ENCODE data around the gene MYOZ2.

The MYOZ2 gene

DNA sequence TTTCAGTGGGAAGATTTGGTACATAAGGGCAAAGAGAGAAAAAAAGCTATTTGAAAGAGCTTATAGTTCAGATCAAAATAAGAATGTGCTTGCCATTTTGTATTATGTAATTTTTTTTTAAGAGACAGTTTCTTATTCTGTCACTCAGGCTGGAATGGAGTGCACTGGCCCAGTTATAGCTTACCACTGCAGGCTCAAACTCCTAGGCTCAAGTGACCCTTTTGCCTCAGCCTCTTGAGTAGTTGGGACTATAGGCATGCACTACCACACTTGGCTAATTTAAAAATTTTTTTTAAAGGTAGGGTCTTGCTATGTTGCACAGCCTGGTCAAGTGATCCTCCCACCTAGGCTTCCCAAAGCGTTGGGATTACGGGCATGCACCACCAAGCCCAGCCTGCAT is 54.7 kb downstream of the MYOZ2 start:
- no peaks in the 10 kb centered on the region for H3K9me3 ChIP-seq (ENCODE audit: control insufficient read depth, insufficient read depth, low read length)
- no peaks in the 10 kb centered on the region for H3K36me3 ChIP-seq (ENCODE audit: insufficient read depth, low read length)
- H3K9ac ChIP-seq (ENCODE audit: low read depth, low read length) = no peak overlapping the region
- no peaks in the 10 kb centered on the region for H3K4me1 ChIP-seq (ENCODE audit: insufficient read depth, low read length)

DNA sequence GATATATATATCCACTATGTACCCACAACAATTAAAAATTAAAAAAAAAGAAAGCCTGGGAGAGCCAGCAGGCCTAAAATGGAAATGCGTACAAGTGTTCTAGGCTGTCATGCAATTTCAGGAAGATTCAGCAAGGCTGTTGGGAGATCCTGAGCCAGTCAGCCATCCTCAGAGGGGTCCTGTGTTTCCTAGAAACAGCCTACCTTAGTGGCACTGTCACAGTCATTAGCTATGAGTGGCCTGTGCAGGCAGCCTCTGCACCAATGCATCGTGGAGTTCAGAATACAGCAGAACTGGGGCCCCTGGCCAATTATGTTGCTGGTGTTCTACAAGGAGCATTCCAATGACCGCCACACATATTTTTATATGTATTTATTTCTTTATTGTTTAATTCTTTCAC is 55.9 kb downstream of the MYOZ2 start:
- Histone ChIP-seq H3K9ac (ENCODE audit: low read depth, low read length) (no peak overlapping the region), H3K36me3 (ENCODE audit: insufficient read depth, low read length) (no peaks in the 10 kb centered on the region), H3K9me3 (ENCODE audit: control insufficient read depth, insufficient read depth, low read length) (no peaks in the 10 kb centered on the region), H3K4me1 (ENCODE audit: insufficient read depth, low read length) (no peaks in the 10 kb centered on the region)

DNA sequence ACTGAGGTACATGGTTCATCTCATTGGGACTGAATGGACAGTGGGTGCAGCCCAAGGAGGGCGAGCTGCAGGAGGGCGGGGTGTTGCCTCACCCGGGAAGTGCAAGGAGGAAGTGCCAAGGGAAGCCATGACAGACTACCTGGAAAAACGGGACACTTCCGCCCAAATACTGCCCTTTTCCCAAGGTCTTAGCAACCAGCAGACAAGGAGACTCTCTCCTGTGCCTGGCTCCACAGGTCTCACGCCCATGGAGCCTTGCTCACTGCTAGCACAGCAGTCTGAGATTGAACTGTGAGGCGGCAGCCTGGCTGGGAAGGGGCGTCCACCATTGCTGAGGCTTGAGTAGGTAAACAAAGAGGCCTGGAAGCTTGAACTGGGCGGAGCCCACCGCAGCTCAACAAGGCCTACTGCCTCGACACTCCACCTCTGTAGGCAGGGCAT is 62.2 kb downstream of the MYOZ2 start:
- Histone ChIP-seq H3K36me3 (ENCODE audit: insufficient read depth, low read length) (no peaks in the 10 kb centered on the region), H3K9ac (ENCODE audit: low read depth, low read length) (no peak overlapping the region), H3K4me1 (ENCODE audit: insufficient read depth, low read length) (no peaks in the 10 kb centered on the region), H3K9me3 (ENCODE audit: control insufficient read depth, insufficient read depth, low read length) (no peaks in the 10 kb centered on the region)

DNA sequence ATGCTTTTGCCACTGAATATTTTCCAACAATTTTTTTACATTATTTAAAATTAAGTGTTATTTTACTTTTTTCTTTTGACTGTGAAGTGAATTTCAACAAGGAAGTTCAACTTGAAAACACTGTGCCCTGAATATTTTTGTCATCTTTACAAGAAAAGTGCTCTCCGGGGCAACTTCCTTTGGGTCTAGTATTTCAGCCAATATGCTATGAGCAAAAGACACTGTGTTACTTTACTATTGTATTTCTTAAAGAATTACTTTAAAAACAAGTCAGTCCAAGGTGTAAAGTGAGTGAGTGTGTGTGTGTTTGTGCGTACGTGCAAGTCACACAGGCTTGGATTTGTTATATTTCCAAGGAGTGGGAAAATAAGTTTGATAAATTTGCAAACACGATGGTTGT is 69.3 kb downstream of the MYOZ2 start:
- Histone ChIP-seq H3K9ac (ENCODE audit: low read depth, low read length) (no peak overlapping the region), H3K4me1 (ENCODE audit: insufficient read depth, low read length) (peaks cover 39% of the 10 kb centered on the region), H3K9me3 (ENCODE audit: control insufficient read depth, insufficient read depth, low read length) (no peaks in the 10 kb centered on the region), H3K36me3 (ENCODE audit: insufficient read depth, low read length) (no peaks in the 10 kb centered on the region)

DNA sequence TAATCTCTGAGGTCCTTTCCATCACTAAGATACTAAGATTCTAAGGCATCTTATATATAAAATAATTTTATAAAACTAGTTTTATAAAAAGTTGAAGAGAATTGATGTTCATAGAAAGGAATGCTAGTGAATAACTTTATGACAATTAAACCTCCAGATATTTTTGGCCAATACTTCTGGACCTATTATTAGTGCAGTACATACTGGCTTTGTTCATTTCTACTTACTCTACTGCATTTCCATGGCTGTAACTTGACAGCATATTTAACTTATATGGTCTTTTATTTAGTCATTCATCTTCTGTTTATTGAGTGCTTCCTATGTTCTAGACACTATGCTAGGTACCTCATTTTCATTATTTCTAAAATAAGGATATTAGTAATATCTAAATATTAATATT is 70.1 kb downstream of the MYOZ2 start:
- H3K9me3 ChIP-seq (ENCODE audit: control insufficient read depth, insufficient read depth, low read length) = no peaks in the 10 kb centered on the region
- H3K4me1 ChIP-seq (ENCODE audit: insufficient read depth, low read length) = peaks cover 45% of the 10 kb centered on the region
- H3K9ac ChIP-seq (ENCODE audit: low read depth, low read length) = no peak overlapping the region
- no peaks in the 10 kb centered on the region for H3K36me3 ChIP-seq (ENCODE audit: insufficient read depth, low read length)

DNA sequence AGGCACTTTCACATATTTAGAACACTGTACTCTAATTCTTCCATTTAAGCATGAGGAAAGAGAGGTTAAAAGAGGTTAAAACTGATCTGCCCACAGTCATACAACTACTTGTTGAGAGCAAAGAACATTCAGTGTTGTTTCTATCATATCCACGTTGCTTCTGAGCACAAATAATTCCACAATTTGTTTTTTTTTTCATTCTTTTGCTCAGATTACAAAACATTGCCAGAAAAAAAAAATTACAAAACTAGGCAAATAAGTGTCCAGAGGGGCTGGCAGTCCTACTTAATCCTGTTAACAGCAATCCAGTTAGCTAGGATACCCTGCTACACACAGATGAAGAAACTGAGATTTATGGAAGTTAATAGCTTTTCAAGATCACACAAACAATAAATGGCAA is 70.5 kb downstream of the MYOZ2 start:
- H3K9ac ChIP-seq (ENCODE audit: low read depth, low read length) = no peak overlapping the region
- no peaks in the 10 kb centered on the region for H3K36me3 ChIP-seq (ENCODE audit: insufficient read depth, low read length)
- H3K4me1 ChIP-seq (ENCODE audit: insufficient read depth, low read length) = peaks cover 49% of the 10 kb centered on the region

DNA sequence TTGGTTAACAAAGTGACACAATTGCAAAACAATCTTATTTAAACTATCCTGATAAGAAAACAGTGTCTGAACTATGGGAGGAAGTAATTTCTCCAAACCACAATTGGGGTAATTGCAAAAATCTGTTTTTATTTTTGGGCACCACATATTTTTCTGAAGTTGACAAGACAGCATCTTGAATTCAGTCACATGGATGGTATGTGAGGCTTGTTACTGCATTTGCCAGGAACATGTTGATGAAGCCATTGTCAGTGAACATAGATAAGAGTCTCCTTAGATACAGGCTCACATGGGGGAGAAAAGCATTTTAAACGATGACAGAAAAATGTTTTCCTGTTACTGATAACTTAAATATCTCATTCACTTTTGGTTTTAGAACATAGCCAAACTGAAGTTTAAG is 71.4 kb downstream of the MYOZ2 start:
- Histone ChIP-seq H3K36me3 (ENCODE audit: insufficient read depth, low read length) (no peaks in the 10 kb centered on the region), H3K9ac (ENCODE audit: low read depth, low read length) (no peak overlapping the region), H3K4me1 (ENCODE audit: insufficient read depth, low read length) (peaks cover 49% of the 10 kb centered on the region), H3K9me3 (ENCODE audit: control insufficient read depth, insufficient read depth, low read length) (no peaks in the 10 kb centered on the region)

More for the DNA sequence above, 70.5 kb downstream of the MYOZ2 start:
- H3K9me3 ChIP-seq (ENCODE audit: control insufficient read depth, insufficient read depth, low read length) = no peaks in the 10 kb centered on the region

DNA sequence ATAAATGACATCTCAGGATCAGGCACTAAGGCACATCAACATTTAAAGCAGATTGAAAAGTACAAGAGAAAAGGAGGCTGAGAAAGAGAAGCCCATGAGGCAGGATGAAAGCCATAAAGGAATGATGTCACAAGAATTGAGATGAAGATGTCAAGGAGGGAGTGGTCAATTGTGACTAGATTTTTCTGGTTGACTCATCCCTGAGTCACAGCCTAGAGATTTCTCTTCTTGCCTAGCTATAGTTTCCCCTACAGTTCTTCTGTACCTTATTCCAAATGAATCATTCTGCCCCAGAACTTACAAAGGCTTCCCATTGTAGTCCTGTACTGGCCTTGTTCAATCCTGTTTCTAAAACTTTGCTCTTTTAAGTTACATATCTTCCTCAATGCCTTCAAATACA is 73.4 kb downstream of the MYOZ2 start:
- Histone ChIP-seq H3K9ac (ENCODE audit: low read depth, low read length) (no peak overlapping the region), H3K36me3 (ENCODE audit: insufficient read depth, low read length) (no peaks in the 10 kb centered on the region), H3K9me3 (ENCODE audit: control insufficient read depth, insufficient read depth, low read length) (no peaks in the 10 kb centered on the region), H3K4me1 (ENCODE audit: insufficient read depth, low read length) (peaks cover 49% of the 10 kb centered on the region)

DNA sequence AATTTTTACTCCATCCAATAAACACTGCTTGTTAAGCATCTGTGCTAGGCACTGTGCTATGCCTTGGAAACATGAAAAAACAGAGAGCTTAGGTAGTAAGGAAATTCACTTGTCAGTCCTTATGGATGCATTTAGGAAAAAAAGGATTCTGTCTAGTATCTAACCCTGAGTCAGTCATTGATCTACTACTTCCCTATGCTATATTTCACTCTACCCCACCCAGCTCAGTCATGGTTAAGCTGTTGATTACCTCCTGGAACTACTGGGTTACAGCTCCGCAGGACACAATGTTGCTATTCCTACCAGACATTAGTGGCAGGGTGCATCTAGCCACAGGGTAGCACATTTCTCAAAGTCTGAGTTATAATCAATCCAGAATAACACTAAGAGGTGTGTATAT is 74.0 kb downstream of the MYOZ2 start:
- Histone ChIP-seq H3K9ac (ENCODE audit: low read depth, low read length) (no peak overlapping the region), H3K4me1 (ENCODE audit: insufficient read depth, low read length) (peaks cover 47% of the 10 kb centered on the region), H3K9me3 (ENCODE audit: control insufficient read depth, insufficient read depth, low read length) (no peaks in the 10 kb centered on the region), H3K36me3 (ENCODE audit: insufficient read depth, low read length) (no peaks in the 10 kb centered on the region)

DNA sequence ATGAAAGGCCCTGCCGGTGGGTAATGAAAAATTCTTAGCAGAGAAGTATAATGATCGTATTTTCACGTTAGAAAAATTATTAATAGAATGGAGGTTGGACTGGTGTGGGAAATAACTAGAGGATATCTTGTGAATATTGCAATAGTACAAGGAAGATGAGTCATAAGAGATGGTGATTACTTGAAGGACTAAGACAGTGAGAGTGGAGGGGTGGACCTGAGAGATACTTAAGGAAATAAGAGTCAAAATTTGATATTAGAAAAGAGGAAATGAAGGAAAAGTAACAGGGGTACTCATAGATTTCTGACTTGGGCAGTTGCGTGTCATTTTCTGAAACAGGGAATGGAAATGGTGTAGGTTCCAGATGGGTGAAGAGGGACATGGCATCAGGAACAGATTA is 75.1 kb downstream of the MYOZ2 start:
- Histone ChIP-seq H3K36me3 (ENCODE audit: insufficient read depth, low read length) (no peaks in the 10 kb centered on the region), H3K9ac (ENCODE audit: low read depth, low read length) (peak overlapping the region; percentile 85), H3K4me1 (ENCODE audit: insufficient read depth, low read length) (peaks cover 41% of the 10 kb centered on the region), H3K9me3 (ENCODE audit: control insufficient read depth, insufficient read depth, low read length) (no peaks in the 10 kb centered on the region)

DNA sequence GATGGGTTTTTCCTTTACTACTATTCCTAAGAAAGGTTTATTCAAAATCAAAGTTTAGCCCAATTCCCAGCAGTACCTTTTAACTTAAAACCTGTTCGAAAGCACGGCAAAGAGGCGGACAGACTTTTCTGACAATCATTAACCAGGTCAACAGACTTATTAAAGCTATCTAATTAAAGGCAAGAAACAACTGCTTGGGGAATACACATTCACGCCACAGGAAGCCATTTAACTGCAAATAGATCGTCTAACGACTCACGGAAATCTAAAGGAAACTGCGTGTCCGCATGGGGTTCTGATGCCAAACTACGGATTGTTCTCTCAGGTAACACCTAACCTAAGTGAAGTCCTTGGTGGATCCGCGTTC is 76.2 kb downstream of the MYOZ2 start:
- peaks cover 33% of the 10 kb centered on the region for H3K4me1 ChIP-seq (ENCODE audit: insufficient read depth, low read length)
- peak overlapping the region; percentile 85 for H3K9ac ChIP-seq (ENCODE audit: low read depth, low read length)
- no peaks in the 10 kb centered on the region for H3K9me3 ChIP-seq (ENCODE audit: control insufficient read depth, insufficient read depth, low read length)
- H3K36me3 ChIP-seq (ENCODE audit: insufficient read depth, low read length) = no peaks in the 10 kb centered on the region

DNA sequence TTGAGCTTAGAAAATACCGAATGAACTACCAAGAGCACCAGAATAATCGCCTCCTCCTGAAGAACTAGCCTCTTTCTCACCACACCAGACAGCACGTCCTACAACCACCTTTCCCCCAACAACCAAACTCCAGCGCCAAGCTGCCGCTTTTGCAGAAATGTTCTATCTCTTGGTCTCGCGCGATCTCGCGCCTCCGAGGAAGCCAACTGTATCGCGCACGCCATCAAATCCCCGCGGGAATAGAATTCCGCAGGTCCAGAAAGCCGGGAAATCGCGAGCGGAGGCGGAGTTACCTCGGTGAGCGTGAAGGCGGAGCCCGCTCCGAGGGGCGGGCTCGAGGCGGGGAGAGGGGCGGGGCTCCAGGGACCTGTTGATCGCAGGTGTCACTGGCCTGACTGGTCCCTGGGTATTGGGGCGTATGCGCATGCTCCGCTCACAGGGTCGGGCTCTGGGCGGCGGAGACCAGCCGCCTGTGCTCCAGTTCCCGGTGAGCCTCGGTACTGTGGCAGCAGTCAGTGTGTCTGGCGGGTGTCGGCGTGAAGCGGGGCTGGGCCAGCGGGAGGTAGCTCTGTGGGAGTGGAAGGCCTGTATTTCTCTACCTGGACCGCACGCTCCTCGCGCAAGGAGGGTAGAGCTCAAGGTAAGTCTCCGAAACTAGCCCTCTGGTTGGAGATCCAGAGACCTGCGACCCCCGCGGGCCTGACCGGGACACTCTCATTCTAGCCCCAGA is 76.8 kb downstream of the MYOZ2 start, which contains the start of gene USP53:
Gene USP53, plus strand, starts transcription at position 480 of the 730 bp plus-strand sequence. CDS start 27,047 bp downstream, outside the sequence.
- H3K36me3 ChIP-seq (ENCODE audit: insufficient read depth, low read length) = no peaks in the 10 kb centered on the region
- H3K9ac ChIP-seq (ENCODE audit: low read depth, low read length) = peak within 1 kb of the TSS; percentile 85
- no peaks in the 10 kb centered on the region for H3K9me3 ChIP-seq (ENCODE audit: control insufficient read depth, insufficient read depth, low read length)
- H3K4me1 ChIP-seq (ENCODE audit: insufficient read depth, low read length) = peaks cover 28% of the 10 kb centered on the region

DNA sequence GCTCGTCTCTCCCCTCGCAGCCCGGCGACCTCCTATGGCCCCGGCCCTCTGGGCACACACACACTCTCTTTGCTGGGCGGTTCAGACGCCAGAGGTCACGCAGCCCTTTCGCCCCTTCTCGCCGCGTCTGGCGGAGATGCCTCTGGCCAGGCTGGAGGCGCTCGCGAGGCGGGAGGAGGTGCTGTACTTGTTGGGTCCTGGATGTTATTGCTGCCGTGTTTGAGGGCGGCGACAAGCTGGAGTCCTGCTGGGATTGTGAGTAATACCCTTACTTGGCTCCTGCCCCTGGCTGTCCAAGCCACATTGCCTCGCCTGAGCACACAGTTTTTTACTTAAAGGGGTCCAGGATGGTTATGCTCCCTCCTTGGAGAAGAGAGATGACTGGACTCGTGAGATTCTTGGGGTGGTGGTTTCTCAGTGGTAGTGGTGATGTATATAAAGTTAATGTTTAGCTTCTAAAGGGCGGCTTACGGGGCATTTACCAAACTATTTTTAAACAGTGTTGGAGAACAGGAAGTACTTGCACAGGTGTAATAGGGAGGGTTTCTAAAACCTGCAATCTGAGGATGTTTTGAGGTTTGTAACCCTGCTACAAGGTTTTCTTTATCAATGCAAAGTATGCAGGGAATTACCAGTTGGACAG is 77.5 kb downstream of the MYOZ2 start:
- Histone ChIP-seq H3K9me3 (ENCODE audit: control insufficient read depth, insufficient read depth, low read length) (no peaks in the 10 kb centered on the region), H3K9ac (ENCODE audit: low read depth, low read length) (peak overlapping the region; percentile 85), H3K36me3 (ENCODE audit: insufficient read depth, low read length) (no peaks in the 10 kb centered on the region), H3K4me1 (ENCODE audit: insufficient read depth, low read length) (peaks cover 28% of the 10 kb centered on the region)

DNA sequence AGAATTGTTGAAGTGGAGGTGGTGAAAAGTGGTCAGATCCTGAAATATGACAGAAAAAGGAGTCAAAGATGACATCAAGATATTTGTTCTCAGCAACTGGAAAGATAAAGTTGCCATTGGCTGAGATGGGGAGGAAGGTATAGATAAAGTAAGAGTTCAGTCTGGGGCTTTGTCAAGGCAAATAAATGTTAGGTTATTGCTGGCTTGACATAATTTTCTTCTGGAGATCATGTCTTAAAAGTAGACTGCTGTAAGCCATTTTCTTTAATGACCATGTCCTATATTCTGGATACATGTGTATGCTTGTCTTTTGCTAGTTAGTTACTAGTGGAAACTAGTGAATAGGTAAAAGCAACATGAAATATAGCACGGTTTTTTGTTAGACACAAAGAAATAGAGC is 82.5 kb downstream of the MYOZ2 start:
- no peak overlapping the region for H3K9ac ChIP-seq (ENCODE audit: low read depth, low read length)
- no peaks in the 10 kb centered on the region for H3K4me1 ChIP-seq (ENCODE audit: insufficient read depth, low read length)
- no peaks in the 10 kb centered on the region for H3K9me3 ChIP-seq (ENCODE audit: control insufficient read depth, insufficient read depth, low read length)
- no peaks in the 10 kb centered on the region for H3K36me3 ChIP-seq (ENCODE audit: insufficient read depth, low read length)

DNA sequence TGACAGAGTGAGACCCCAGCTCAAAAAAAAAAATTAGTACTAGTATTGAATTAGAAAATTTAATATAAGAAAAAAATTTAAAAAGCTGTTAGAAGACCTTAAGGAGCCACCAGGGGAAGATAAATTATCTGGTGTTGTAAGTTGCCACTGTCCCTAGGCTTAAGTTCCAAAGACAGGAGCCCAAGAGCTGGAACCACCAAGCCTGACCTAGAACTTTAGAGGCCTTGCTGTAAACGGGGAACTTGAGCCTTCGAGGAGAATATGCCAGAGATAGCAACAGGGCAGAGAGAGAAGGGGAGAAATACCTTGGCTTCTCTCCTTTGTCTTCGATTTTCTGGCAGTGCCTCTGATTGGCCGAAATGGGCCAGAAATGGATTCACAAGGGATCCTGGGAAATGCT is 85.8 kb downstream of the MYOZ2 start:
- H3K4me1 ChIP-seq (ENCODE audit: insufficient read depth, low read length) = no peaks in the 10 kb centered on the region
- no peak overlapping the region for H3K9ac ChIP-seq (ENCODE audit: low read depth, low read length)
- H3K36me3 ChIP-seq (ENCODE audit: insufficient read depth, low read length) = no peaks in the 10 kb centered on the region

More for the DNA sequence above, 85.8 kb downstream of the MYOZ2 start:
- H3K9me3 ChIP-seq (ENCODE audit: control insufficient read depth, insufficient read depth, low read length) = no peaks in the 10 kb centered on the region
